Coronary artery (tissue), 2 donors: ENCODE results near the gene KLHDC10.
"Not testable (repeated sequence)": the region's sequence is repeated elsewhere in the genome, so short reads cannot be mapped to it uniquely, and the experiment has no call there.

Source experiments
- DNase-seq: peaks from one replicate; pipeline ENCODE4 v3.0.0-alpha.2; 2017; ENCODE audit warnings: low spot score
- H3K27ac ChIP-seq, 2 donors: fragments of 200-600 bp; sonication (generic); one replicate each; pipeline ENCODE4 v1.5.1; 2016 to 2019
- H3K4me3 ChIP-seq: fragments of 200-600 bp; sonication (generic); 2 replicates; pipeline ENCODE4 v1.5.1; 2016; ENCODE audit warnings: mild to moderate bottlenecking, moderate library complexity
- CTCF ChIP-seq: fragments of 200-600 bp; sonication (generic); IDR thresholded peaks from one replicate; pipeline ENCODE4 v1.5.1; 2019; ENCODE audit warnings: antibody characterized with exemption

Gene KLHDC10

DNA sequence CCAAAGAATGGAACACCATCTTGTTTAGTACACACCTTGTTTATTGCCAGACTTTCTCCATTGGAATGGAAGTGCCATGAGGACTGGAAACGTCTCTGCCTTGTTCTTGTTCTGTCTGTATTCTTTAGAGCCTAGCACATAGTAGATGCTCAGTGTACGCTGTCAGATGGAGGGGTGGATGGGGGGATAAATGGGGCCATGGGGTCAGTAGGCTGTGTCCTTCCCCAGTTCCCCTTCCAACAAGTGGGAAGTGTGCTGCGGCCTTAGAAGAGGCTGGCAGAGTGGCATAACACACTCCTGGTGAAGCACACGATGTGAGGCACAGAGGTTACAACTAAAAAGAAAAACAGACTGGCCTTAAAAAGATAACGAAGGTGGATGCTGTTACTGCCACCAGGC is 73.0 kb downstream of the KLHDC10 start:
- Histone ChIP-seq H3K27ac (no peak overlapping the region), H3K4me3 (no peak overlapping the region)
- no peak for DNase-seq
- TF ChIP-seq CTCF: no peak

DNA sequence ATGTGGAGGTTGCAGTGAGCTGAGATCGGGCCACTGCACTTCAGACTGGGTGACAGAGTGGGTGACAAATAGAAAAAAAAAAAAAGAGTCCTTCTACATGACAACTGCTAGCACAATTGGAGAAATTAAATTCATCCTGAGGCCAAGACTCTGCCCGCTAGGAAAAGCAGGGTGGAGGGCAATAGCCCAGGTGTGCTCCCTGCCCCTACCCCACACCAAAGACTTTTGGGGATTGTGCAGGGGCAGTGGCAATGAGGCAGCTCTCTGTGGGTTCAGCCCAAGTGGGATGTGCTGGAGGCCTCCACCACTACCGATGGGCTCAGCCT is 73.6 kb downstream of the KLHDC10 start:
- no peak for DNase-seq
- no peak for TF ChIP-seq CTCF
- H3K4me3 ChIP-seq: no peak overlapping the region
- no peak overlapping the region for H3K27ac ChIP-seq

DNA sequence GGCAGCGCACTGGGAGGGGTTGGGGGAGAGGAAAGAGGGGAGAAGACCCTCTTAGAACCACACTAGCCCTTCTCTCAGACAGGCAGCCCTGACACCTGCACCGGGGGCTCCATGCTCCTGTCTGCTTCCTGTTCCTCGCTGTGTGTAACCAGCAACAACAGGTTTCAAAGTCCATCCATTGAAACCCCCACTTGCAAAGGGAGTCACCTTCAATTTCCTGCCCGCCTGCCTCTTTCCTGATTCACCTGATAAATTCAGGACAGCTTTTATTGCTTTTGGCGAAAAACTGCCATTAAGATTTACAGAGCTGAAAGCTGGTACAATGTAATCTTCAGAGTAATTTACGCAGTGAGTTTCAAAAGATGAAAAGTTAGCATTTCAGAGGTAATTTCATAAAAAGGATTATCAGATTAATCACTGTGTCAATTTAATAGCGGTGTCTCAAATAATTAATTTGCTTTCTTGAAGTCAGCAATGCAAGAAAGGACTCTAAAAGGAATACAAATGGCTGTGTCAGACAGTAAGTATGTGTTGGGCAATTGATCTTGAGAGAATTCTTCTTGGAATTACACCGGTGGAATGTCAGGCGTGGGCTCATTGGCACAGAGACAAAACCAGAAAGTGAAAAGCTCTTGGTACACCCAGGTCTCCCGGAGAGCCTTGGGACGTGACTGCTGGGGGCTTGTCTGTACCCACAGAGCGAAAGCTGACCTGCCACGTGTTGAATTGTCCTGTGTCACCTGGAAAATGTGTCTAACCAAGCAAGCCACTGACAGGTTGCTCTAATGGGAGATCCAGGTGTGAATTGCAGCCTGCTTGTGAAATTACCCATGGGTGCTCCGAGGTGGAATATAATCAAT is 74.2 kb downstream of the KLHDC10 start:
- TF ChIP-seq CTCF: no peak
- Histone ChIP-seq H3K27ac (no peak overlapping the region), H3K4me3 (no peak overlapping the region)
- no peak for DNase-seq

GRCh38 chr7:130145424-130146100 is 75.2 kb downstream of the KLHDC10 start:
- Histone ChIP-seq H3K4me3 (no peak overlapping the region), H3K27ac (no peak overlapping the region)
- TF ChIP-seq CTCF: no peak
- no peak for DNase-seq

- not testable (repeated sequence) for H3K27ac ChIP-seq, DNase-seq, H3K4me3 ChIP-seq
Observed at GRCh38 chr7:130146142-130146541, 75.8 kb downstream of the KLHDC10 start.

GRCh38 chr7:130146693-130147405 is 76.5 kb downstream of the KLHDC10 start:
- Histone ChIP-seq H3K27ac (no peak overlapping the region), H3K4me3 (no peak overlapping the region)
- no peak for TF ChIP-seq CTCF
- DNase-seq: no peak

DNA sequence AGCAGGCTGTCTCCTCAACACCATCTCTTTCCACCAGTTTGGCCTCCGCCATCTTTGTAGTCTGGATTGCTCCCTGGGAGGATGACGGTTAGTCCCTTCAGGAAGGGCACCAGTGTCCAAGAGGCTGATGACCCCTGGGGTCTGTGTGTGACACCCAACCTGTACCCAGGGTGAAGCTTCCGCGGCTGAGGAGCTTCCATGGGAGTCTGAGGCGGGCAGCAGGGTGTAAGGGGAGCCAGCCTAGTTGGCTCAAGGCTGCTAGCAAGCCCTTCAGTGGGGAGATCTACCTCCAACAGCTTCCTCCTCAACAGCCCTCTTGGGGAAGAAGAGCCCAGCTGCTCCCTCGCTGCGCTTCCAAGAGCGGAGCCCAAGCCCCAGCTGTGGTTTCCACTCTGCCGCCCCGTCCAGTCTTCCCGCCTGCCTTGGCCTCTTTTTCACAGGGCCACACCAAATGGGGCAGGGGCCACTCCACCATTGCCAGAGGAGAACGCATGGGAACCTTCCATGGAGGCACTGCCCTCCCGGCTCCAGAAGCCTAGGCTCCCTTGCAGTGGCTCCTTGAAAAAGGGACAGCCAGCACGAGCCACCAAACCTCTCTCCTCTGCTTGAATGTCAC is 77.5 kb downstream of the KLHDC10 start:
- Histone ChIP-seq H3K27ac (no peak overlapping the region), H3K4me3 (no peak overlapping the region)
- DNase-seq: no peak
- no peak for TF ChIP-seq CTCF
